Measurements from ENCODE around the gene HSPA4. TPM values are rescaled to one million over a fixed set of nuclear protein-coding genes. Genes with fewer than 3 reads are reported as not detected.

HSPA4 gene
- total and polyA plus RNA-seq, 2 of the 13 experiments (the other 11 are each of a cell fraction or from before 2014, with no cell fraction given), result 36.6 to 231 TPM

DNA sequence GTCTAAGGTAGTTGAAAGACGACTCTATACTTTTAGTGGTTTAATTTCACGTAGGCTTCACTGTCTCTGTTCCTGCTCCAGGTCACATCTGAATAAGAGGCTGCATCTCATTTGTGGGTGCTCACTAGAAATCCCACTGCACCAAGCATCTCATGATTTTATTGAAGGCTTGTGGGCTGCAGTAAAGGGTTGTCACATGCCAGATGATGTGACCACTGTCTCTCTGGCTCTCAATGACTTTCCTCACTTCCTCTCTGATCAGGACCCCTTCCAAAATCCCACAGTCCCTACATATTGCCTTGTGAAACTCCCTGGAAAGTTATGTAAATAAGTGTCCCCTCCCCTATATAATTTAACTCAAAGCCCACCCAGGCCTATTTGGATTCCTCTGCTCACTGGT is 16.6 kb upstream of the HSPA4 start:
- no peak overlapping the region for H2AFZ ChIP-seq (ENCODE audit: low read length)
- H3K79me2 ChIP-seq (ENCODE audit: insufficient read depth, low read length), result no peaks in the 10 kb centered on the region
- 81% methylated on average over 2 of the region's 2 CpGs for WGBS (ENCODE audit: low lambda C conversion rate)
- H3K9ac ChIP-seq (ENCODE audit: insufficient read depth, low read depth, low read length), result no peak overlapping the region
- H3K9me3 ChIP-seq (ENCODE audit: low read length), result no peaks in the 10 kb centered on the region
- ATAC-seq, result no peak
- no TSS peak for BruUV-seq (replicated peaks)
- no peak for FAIRE-seq
- no peak overlapping the region for H3K4me3 ChIP-seq (replicated peaks in 1 of 3; ENCODE audit: insufficient read depth in 1 of 3, low read depth in 2 of 3, low read length in 3 of 3)
- in situ Hi-C loops (cut with HindIII; ENCODE audit: extremely low pct_ligation_motif_present, low pct_unique_long_range_greater_than_20kb), result no loop called here
- intact Hi-C loops (cut with micrococcal nuclease; ENCODE audit: unreplicated experiment), result no loop called here
- H3K4me1 ChIP-seq (ENCODE audit: insufficient read depth, low read length), result peaks cover 68% of the 10 kb centered on the region
- TF ChIP-seq ZBTB1 (CRISPR knock-in tag; IDR thresholded peaks at IDR 0.05; ENCODE audit: borderline replicate concordance), result no peak
- no peak for TF ChIP-seq ETV6 (CRISPR knock-in tag; conservative IDR thresholded peaks at IDR 0.05)
- no peak for TF ChIP-seq ZNF274 (CRISPR knock-in tag; IDR thresholded peaks at IDR 0.05)
- no peak for TF ChIP-seq ELF1 (CRISPR knock-in tag; IDR thresholded peaks at IDR 0.05)
- TF ChIP-seq, protein P1, sequence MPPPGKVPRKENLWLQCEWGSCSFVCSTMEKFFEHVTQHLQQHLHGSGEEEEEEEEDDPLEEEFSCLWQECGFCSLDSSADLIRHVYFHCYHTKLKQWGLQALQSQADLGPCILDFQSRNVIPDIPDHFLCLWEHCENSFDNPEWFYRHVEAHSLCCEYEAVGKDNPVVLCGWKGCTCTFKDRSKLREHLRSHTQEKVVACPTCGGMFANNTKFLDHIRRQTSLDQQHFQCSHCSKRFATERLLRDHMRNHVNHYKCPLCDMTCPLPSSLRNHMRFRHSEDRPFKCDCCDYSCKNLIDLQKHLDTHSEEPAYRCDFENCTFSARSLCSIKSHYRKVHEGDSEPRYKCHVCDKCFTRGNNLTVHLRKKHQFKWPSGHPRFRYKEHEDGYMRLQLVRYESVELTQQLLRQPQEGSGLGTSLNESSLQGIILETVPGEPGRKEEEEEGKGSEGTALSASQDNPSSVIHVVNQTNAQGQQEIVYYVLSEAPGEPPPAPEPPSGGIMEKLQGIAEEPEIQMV (CRISPR knock-in tag; IDR thresholded peaks at IDR 0.05; ENCODE audit: low read depth), result no peak
- no peak for TF ChIP-seq FOXP1 (IDR thresholded peaks at IDR 0.05)
- TF ChIP-seq FOXP1 (CRISPR knock-in tag; IDR thresholded peaks at IDR 0.05), result no peak
- TF ChIP-seq, protein P2, sequence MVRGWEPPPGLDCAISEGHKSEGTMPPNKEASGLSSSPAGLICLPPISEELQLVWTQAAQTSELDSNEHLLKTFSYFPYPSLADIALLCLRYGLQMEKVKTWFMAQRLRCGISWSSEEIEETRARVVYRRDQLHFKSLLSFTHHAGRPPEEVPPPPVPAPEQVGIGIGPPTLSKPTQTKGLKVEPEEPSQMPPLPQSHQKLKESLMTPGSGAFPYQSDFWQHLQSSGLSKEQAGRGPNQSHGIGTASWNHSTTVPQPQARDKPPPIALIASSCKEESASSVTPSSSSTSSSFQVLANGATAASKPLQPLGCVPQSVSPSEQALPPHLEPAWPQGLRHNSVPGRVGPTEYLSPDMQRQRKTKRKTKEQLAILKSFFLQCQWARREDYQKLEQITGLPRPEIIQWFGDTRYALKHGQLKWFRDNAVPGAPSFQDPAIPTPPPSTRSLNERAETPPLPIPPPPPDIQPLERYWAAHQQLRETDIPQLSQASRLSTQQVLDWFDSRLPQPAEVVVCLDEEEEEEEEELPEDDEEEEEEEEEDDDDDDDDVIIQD (CRISPR knock-in tag; IDR thresholded peaks at IDR 0.05; ENCODE audit: low read depth), result no peak
- no peak for DNase-seq (ENCODE audit: low spot score)
- H3K27me3 ChIP-seq (ENCODE audit: control insufficient read depth in 1 of 2, insufficient read depth in 2 of 2, low read length in 2 of 2), result no peaks in the 10 kb centered on the region
- no peak overlapping the region for H3K4me2 ChIP-seq (ENCODE audit: low read depth, low read length)
- no peaks in the 10 kb centered on the region for H3K36me3 ChIP-seq (replicated peaks in 1 of 2; ENCODE audit: control insufficient read depth in 1 of 2, insufficient read depth in 2 of 2, low read length in 2 of 2)
- H4K20me1 ChIP-seq (ENCODE audit: insufficient read depth, low read length), result no peaks in the 10 kb centered on the region
- ChIA-PET CTCF (ENCODE audit: low intra/inter-chr PET ratio, low total read pairs) (no interaction called here), POLR2A (interaction anchor here (0.9 to 1.9 kb wide), 2 partner anchors 16 to 17 kb away, joined by 3 to 15 read pairs; partner anchors contain the start of gene HSPA4)
- no peak overlapping the region for H3K27ac ChIP-seq (ENCODE audit: extremely low read length, insufficient read depth, low read length)
